Tibial artery (tissue), 4 donors: Measurements from ENCODE around the gene ECT2.

Source experiments
- DNase-seq, 2 donors: peaks; one replicate each; pipeline ENCODE4 v3.0.0-alpha.2; 2019
- H3K27ac ChIP-seq, 2 donors: fragments of 200-600 bp; sonication (generic) in 1 of 2; 1 replicate in 1 of 2; 2 replicates in 1 of 2; pipeline ENCODE4 v1.5.1; 2018 to 2019; ENCODE audit warnings: mild to moderate bottlenecking in 1 of 2
- H3K27me3 ChIP-seq, 2 donors: fragments of 200-600 bp; sonication (generic) in 1 of 2; one replicate each; pipeline versions ENCODE4 v1.5.1 to v1.6.0; 2016 to 2019
- H3K36me3 ChIP-seq, 3 donors: fragments of 200-600 bp; sonication (generic) in 2 of 3; one replicate each; pipeline ENCODE4 v1.5.1; 2016 to 2019; ENCODE audit warnings: mild to moderate bottlenecking in 2 of 3
- H3K4me1 ChIP-seq, 4 donors: fragments of 200-600 bp; sonication (generic) in 2 of 4; 1 replicate in 3 of 4; 2 replicates in 1 of 4; pipeline ENCODE4 v1.5.1; 2016 to 2019
- H3K4me3 ChIP-seq, 2 donors: fragments of 200-600 bp; sonication (generic) in 1 of 2; 1 replicate in 1 of 2; 2 replicates in 1 of 2; pipeline ENCODE4 v1.5.1; 2018 to 2019; ENCODE audit warnings: mild to moderate bottlenecking in 2 of 2
- H3K9me3 ChIP-seq, 3 donors: fragments of 200-600 bp; sonication (generic) in 1 of 3; one replicate each; pipeline ENCODE4 v1.5.1; 2016 to 2019
- intact Hi-C: fragments of 100-400 bp; cut with DNase I; formaldehyde crosslinking; loops from one replicate; pipeline ENCODE4 v1.15.0; 2023; ENCODE audit warnings: low total_unique reads
- TF ChIP-seq, protein P1 (sequence below), 2 experiments: fragments of 200-600 bp in 1 of 2; fragments of 450-650 bp in 1 of 2; IDR thresholded peaks; one replicate each; pipeline ENCODE4 v1.5.1; 2017 to 2019; ENCODE audit warnings: antibody characterized with exemption in 2 of 2, mild to moderate bottlenecking in 1 of 2, moderate library complexity in 1 of 2

Gene ECT2

GRCh38 chr3:172704001-172704400 is 46.5 kb upstream of the ECT2 start:
- H3K36me3 ChIP-seq, result no peaks in the 10 kb centered on the region
- H3K4me3 ChIP-seq, result no peak overlapping the region
- intact Hi-C loops, result no loop called here
- peaks cover 0 to 32% (median 7%) of the 10 kb centered on the region in 4 donors for H3K4me1 ChIP-seq
- TF ChIP-seq, protein P1, sequence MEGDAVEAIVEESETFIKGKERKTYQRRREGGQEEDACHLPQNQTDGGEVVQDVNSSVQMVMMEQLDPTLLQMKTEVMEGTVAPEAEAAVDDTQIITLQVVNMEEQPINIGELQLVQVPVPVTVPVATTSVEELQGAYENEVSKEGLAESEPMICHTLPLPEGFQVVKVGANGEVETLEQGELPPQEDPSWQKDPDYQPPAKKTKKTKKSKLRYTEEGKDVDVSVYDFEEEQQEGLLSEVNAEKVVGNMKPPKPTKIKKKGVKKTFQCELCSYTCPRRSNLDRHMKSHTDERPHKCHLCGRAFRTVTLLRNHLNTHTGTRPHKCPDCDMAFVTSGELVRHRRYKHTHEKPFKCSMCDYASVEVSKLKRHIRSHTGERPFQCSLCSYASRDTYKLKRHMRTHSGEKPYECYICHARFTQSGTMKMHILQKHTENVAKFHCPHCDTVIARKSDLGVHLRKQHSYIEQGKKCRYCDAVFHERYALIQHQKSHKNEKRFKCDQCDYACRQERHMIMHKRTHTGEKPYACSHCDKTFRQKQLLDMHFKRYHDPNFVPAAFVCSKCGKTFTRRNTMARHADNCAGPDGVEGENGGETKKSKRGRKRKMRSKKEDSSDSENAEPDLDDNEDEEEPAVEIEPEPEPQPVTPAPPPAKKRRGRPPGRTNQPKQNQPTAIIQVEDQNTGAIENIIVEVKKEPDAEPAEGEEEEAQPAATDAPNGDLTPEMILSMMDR (IDR thresholded peaks at IDR 0.05), result no peak
- DNase-seq, result no peak
- no peaks in the 10 kb centered on the region for H3K9me3 ChIP-seq
- H3K27ac ChIP-seq, result no peak overlapping the region
- no peaks in the 10 kb centered on the region for H3K27me3 ChIP-seq

GRCh38 chr3:172705170-172705569 is 45.4 kb upstream of the ECT2 start:
- TF ChIP-seq, protein P1 (IDR thresholded peaks at IDR 0.05), result no peak
- no peak for DNase-seq
- Histone ChIP-seq H3K27me3 (no peaks in the 10 kb centered on the region), H3K4me1 (peaks cover 0 to 32% (median 14%) of the 10 kb centered on the region in 4 donors), H3K9me3 (no peaks in the 10 kb centered on the region), H3K27ac (no peak overlapping the region), H3K36me3 (no peaks in the 10 kb centered on the region), H3K4me3 (no peak overlapping the region)
- intact Hi-C loops, result no loop called here

DNA sequence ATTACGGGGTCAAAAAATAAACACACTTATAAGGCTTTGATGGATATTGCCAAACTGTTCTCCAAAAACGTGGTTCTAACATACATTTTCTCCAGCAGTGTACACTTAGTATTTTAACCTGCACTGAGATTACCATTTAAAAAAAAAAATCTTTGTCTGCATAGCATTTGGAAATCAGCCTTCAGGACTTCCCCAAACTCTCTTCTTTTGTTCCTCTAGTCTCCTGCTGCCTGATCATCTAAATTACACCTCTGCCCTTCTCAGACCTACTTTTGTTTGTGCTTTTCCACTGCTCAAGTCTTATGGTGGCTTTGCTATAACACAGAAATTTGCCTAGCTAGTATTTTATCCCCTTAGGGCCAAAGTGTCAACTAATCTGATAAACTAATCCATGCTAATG is 43.5 kb upstream of the ECT2 start:
- TF ChIP-seq, protein P1 (IDR thresholded peaks at IDR 0.05), result no peak
- no peak overlapping the region for H3K4me3 ChIP-seq
- no peaks in the 10 kb centered on the region for H3K36me3 ChIP-seq
- no peaks in the 10 kb centered on the region for H3K27me3 ChIP-seq
- intact Hi-C loops, result no loop called here
- no peak overlapping the region for H3K27ac ChIP-seq
- peaks cover 0 to 31% (median 14%) of the 10 kb centered on the region in 4 donors for H3K4me1 ChIP-seq
- no peak for DNase-seq
- no peaks in the 10 kb centered on the region for H3K9me3 ChIP-seq

DNA sequence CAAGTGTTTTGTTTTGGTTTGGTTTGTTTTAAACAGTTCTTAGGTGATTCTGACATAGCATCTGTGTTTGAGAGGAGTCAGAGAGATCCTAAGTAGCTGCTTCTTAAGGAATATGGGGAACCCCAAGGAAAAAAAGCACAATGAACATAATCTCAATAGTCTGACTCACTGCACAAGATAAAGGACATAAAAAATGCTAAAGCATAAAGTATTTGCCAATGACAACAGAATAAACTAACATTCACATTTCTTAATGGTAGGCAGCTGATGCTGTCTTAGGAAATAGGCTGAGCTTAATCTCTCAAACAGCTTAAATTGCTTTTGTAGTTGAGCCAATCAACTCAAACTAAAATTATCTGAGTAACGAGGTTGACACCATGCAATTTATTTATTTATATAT is 42.6 kb upstream of the ECT2 start:
- Histone ChIP-seq H3K27me3 (no peaks in the 10 kb centered on the region), H3K4me1 (peaks cover 0 to 31% (median 14%) of the 10 kb centered on the region in 4 donors), H3K9me3 (no peaks in the 10 kb centered on the region), H3K36me3 (no peaks in the 10 kb centered on the region), H3K27ac (no peak overlapping the region), H3K4me3 (no peak overlapping the region)
- no peak for DNase-seq
- TF ChIP-seq, protein P1 (IDR thresholded peaks at IDR 0.05), result no peak
- intact Hi-C loops, result no loop called here

- H3K36me3 ChIP-seq, result no peaks in the 10 kb centered on the region
- H3K27me3 ChIP-seq, result no peaks in the 10 kb centered on the region
- DNase-seq, result no peak
- peaks cover 0 to 31% (median 14%) of the 10 kb centered on the region in 4 donors for H3K4me1 ChIP-seq
- intact Hi-C loops, result no loop called here
- H3K9me3 ChIP-seq, result no peaks in the 10 kb centered on the region
- TF ChIP-seq, protein P1 (IDR thresholded peaks at IDR 0.05), result no peak
- H3K4me3 ChIP-seq, result peak overlapping the region; percentile 91 to 96
- H3K27ac ChIP-seq, result peak overlapping the region; percentile 87 to 91
Observed at GRCh38 chr3:172708921-172709773, 41.4 kb upstream of the ECT2 start.
